ENCODE measurements around the gene COA3.
A peak's percentile ranks its signal among the peaks of the same experiment; 100 is the strongest.

The COA3 gene

DNA sequence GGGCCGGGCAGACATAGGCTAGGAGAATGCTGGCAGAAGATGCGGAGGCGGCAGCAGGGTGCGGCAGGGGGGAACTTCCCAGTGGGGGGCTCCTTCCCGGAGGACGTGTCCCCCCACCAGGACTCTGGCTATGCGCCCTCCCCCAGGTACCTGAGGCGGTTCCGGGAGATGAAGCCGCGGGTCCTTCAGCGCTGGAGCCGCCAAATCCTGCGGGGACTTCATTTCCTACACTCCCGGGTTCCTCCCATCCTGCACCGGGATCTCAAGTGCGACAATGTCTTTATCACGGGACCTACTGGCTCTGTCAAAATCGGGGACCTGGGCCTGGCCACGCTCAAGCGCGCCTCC is 14.7 kb downstream of the COA3 start:
- no peak for TF ChIP-seq JUND (IDR thresholded peaks at IDR 0.05; ENCODE audit: low read depth)

DNA sequence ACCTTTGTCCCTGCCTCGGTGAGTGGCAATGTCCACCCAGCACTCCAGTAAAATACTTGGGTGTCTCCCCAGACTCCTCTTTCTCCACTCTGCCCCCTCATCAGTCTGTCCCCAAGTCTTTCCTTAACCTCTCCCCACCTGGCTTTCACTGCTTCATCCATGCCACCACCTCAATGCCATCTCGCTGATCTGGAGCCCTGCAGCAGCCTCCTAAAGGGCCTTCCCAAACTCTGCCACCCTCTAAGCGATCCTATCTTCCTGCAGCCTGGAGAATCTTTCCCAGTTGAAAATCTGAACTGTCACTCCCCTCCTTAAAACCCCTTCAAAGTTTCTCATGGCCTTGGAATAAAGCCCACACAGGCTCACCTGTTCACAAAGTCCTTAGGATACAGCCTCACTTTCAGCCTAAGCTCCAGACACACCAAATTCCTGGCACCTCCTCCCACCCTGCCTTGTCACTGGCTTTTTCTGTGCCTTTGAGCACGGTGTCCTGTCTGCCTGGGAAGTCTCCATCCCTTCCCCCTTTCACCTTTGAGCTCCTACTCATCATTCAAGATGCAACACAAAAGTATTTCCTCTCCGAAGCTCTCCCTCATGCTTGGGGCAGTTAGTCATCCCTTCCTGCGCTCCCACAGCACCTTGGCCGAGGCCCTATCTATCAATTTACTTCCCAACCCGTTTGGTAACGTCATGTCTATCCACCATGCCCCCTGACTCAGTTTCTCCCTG is 15.3 kb downstream of the COA3 start:
- TF ChIP-seq JUND (IDR thresholded peaks at IDR 0.05; ENCODE audit: low read depth) = no peak
- no peak for DNase-seq (ENCODE audit: low read depth in 1 of 2, low spot score in 1 of 2)
- in situ Hi-C loops (cut with HindIII; ENCODE audit: low pct_unique_long_range_greater_than_20kb, low sequenced_read_pairs) = no loop called here

More for the DNA sequence above, 14.7 kb downstream of the COA3 start:
- in situ Hi-C loops (cut with HindIII; ENCODE audit: low pct_unique_long_range_greater_than_20kb, low sequenced_read_pairs) = no loop called here
- DNase-seq (ENCODE audit: low read depth in 1 of 2, low spot score in 1 of 2) = no peak

DNA sequence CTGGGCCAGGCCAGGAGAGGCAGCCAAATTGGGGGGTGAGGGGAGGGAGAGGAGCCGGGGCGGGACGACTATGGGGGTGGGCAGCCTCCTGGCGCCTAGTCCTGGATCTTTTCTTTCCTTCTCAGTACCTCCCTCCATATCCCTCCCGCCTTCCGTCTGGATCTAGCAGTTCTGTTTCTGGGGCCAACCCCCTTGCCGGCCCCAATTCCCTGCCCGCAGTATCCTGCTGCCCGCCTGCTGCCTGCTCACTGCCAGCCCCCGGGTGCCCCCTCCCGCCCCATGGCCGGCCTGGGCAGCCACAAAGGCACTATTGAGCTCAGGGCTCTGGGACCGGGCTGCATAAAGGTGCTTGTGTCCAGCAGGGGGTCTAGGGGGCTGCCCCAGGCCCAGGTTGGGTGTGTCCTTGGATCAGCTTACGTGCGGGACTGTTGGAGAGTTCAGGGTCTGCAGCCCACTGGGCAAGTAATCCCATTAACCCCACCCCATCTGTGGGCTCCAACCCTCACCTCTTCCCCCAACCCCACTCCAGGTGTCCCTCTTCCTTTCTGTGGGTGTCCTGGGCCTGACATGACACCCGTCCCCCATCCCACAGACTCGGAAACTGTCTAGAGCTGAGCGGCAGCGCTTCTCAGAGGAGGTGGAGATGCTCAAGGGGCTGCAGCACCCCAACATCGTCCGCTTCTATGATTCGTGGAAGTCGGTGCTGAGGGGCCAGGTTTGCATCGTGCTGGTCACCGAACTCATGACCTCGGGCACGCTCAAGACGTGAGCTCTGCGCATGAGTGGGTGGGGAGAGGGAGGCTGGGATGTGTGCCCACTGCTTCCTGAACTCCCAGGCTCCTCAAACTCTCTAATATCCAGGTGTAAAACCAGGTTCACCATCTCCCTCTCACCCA is 16.1 kb downstream of the COA3 start:
- TF ChIP-seq JUND (IDR thresholded peaks at IDR 0.05; ENCODE audit: low read depth) = no peak
- no peak for DNase-seq (ENCODE audit: low read depth in 1 of 2, low spot score in 1 of 2)
- in situ Hi-C loops (cut with HindIII; ENCODE audit: low pct_unique_long_range_greater_than_20kb, low sequenced_read_pairs) = no loop called here

DNA sequence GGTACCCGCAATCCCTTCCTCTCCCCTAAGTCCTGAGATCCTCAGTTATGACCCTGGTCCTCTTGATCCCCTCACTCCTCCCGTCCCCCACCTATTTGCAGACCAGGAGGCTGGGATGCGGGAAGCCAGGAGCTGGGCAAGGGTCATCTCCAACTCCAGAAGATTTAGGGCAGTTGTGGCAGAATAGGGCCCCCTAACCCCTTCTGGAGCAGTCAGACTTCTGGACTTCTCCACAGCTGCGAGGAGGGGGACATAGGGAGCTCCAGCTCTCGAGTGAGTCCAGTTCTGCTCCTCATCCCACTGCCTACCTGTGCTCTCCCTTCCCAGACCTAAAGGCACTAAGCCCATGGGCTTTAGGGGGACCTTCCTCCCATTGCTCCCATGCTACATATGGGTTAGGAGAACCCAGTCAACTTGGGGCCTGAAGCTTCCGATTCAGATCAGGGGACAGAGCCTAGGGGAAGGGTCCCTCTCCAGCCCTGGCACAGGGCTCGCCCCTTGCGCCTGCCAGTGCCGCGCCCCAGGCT is 16.8 kb downstream of the COA3 start:
- TF ChIP-seq JUND (IDR thresholded peaks at IDR 0.05; ENCODE audit: low read depth) = no peak
- no peak for DNase-seq (ENCODE audit: low read depth in 1 of 2, low spot score in 1 of 2)
- in situ Hi-C loops (cut with HindIII; ENCODE audit: low pct_unique_long_range_greater_than_20kb, low sequenced_read_pairs) = no loop called here

DNA sequence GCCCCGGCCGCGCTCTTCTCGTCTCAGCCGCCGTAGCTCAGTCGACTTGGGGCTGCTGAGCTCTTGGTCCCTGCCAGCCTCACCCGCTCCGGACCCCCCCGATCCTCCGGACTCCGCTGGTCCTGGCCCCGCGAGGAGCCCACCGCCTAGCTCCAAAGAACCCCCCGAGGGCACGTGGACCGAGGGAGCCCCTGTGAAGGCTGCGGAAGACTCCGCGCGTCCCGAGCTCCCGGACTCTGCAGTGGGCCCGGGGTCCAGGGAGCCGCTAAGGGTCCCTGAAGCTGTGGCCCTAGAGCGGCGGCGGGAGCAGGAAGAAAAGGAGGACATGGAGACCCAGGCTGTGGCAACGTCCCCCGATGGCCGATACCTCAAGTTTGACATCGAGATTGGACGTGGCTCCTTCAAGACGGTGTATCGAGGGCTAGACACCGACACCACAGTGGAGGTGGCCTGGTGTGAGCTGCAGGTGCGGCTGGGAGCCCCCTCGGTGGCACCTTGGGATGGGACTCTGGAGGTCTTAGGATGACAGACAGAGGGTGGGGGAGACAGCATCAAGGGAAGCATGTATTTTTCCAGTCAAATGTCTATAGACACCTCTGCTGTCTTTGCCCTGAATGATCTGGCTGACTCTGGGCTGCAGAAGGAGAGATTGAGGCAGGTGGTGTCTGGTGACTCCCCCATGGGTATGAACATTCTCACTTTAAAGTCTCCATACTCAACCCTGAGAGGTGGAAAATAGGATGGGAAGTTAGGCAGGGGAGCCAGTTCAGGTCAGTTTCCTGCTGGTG is 17.5 kb downstream of the COA3 start:
- DNase-seq (ENCODE audit: low read depth in 1 of 2, low spot score in 1 of 2) = no peak
- no peak for TF ChIP-seq JUND (IDR thresholded peaks at IDR 0.05; ENCODE audit: low read depth)
- in situ Hi-C loops (cut with HindIII; ENCODE audit: low pct_unique_long_range_greater_than_20kb, low sequenced_read_pairs) = no loop called here

DNA sequence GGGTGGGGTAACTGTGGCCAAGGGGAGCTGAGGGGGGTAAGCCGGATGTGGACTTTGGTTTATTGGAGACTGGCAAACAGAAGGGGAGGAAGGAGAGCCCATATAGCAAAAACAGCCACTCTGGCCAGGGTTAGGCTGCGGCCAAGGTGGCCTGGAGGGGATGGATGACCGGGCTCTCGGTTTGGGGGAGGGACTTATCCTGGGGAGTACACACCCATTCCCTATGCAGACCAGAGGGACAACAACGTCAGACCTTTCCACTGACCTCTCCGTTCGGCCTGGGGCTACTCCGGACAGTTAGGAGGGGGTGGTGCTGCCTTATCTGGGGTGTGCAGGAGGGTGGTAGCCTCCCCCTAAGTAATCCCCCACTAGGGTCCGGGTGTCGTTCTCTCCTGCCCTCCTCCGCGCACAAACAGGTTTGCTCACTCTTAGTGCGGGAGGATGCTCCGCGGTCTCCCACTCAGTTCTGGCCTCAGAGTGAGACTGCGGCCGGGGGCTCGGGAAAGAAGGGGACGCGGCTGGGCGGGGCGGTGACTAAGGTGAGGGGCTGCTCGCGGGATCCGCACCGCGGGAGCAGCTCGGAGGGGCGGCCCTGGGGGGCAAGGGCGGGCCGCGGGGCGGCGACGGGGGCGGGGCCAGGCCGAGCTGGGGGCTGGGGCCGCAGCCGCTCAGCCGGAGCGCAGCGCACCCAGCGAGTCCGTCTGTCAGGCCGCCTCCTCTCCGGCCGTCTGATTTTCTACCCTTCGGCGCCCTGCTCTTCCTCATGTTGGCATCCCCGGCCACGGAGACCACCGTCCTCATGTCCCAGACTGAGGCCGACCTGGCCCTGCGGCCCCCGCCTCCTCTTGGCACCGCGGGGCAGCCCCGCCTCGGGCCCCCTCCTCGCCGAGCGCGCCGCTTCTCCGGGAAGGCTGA is 18.3 kb downstream of the COA3 start, which contains the start of gene WNK4:
TSS of gene WNK4 (plus strand) at position 675 of the 915 bp plus-strand sequence. CDS start at position 764, 89 bp downstream.
- TF ChIP-seq JUND (IDR thresholded peaks at IDR 0.05; ENCODE audit: low read depth) = no peak
- in situ Hi-C loops (cut with HindIII; ENCODE audit: low pct_unique_long_range_greater_than_20kb, low sequenced_read_pairs) = no loop called here
- peak in 1 of 2 experiments; percentile 60 for DNase-seq (ENCODE audit: low read depth in 1 of 2, low spot score in 1 of 2)

DNA sequence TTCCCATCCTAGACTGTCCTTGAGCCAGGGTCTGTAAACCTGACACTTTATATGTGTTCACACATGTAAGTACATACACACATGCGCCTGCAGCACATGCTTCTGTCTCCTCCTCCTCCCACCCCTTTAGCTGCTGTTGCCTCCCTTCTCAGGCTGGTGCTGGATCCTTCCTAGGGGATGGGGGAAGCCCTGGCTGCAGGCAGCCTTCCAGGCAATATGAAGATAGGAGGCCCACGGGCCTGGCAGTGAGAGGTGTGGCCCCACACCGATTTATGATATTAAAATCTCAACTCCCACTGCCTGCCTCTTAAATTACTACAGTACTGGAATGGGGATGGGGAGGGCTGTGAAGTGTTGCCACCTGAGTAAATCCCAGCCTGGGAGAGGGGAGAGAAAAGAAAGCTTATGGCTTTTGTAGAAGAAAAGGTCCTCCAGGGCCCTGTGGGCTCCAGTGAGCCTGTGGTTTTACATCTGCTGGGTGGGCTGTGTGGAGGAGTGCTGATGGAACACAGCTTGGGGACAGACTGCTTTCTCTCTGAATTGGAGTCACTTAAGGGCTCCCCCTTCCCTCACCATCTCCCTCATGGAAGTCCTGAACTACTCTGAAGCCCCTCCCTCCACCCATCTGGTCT is 19.1 kb downstream of the COA3 start:
- in situ Hi-C loops (cut with HindIII; ENCODE audit: low pct_unique_long_range_greater_than_20kb, low sequenced_read_pairs) = no loop called here
- DNase-seq (ENCODE audit: low read depth in 1 of 2, low spot score in 1 of 2) = no peak
- TF ChIP-seq JUND (IDR thresholded peaks at IDR 0.05; ENCODE audit: low read depth) = no peak

DNA sequence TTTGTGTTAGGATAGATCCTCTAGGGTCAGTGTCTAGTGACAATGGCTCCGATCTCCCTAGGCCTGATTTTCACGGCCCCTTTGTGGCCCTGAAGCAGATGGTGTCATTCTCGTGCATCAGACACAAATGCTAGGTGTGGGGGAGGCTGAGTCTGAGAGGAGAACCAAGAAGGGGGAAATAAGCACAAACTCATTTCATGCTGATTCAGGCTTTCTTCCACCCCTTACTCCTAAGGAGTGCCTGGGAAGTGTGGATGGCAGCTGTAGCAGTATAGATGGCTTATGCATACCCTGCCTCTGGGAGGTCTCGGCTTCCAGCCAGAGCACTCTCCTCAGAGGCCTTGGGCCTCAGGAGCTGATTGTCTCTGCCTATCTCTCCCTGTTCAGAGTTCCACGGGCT is 19.9 kb downstream of the COA3 start:
- in situ Hi-C loops (cut with HindIII; ENCODE audit: low pct_unique_long_range_greater_than_20kb, low sequenced_read_pairs) = no loop called here
- TF ChIP-seq JUND (IDR thresholded peaks at IDR 0.05; ENCODE audit: low read depth) = no peak
- DNase-seq (ENCODE audit: low read depth in 1 of 2, low spot score in 1 of 2) = no peak

DNA sequence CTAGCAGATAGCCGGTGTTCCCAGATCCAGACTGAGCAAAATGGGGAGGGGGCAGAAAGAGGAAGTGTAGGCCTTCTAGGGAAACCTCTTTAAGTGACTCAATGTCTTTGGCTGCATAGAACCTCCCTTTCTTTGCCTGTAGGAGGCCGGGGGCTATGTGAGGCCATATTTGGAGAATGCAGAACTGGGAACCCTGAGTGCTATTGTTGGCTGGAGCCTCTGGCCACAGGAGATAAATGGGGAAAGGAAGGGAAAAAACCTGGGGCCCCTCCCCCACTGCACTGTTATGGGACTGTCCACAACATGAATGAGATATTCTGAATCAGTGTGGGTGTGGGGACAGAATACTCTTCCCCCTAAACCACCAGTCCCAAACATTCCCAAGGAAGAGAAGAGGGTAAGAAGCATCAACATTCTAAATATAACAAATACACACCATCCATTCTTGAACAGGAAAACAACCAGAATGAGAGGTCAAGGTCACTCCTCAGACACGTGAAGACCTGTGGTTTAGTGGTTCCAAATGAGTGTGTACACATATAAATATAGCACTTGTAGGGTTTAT is 22.9 kb downstream of the COA3 start:
- no peak for DNase-seq (ENCODE audit: low read depth in 1 of 2, low spot score in 1 of 2)
- TF ChIP-seq JUND (IDR thresholded peaks at IDR 0.05; ENCODE audit: low read depth) = no peak
- in situ Hi-C loops (cut with HindIII; ENCODE audit: low pct_unique_long_range_greater_than_20kb, low sequenced_read_pairs) = no loop called here

DNA sequence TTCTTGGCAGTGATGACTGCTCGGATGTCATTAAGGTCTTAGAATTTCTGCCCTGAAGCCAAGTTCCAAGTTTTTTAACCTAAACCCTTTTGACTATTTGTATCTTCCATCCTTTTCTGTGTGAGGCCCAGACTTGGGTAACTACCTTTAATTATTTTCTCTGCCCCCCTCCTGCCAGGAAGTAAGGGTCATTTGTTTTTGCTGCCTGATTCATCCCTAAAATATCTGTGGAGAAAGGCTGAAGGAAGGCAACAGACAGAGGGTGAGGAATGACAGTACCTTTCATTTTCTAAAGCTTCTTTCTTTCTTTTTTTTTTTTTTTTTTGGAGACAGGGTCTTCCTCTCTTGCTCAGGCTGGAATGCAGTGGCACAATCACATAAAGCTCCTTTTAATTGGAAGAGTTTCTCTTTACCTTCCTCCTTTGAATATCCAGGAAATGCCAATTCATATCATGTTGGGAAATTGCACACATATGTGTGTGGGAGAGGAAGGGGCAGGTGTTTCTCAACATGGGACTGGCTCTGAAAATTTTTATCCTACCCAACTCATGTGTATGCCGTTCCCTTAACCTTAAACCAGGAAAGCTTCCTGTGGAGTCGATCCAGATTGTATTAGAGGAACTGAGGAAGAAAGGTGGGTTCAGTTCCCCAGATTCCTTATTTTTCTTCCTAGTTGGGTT is 24.3 kb downstream of the COA3 start:
- TF ChIP-seq JUND (IDR thresholded peaks at IDR 0.05; ENCODE audit: low read depth) = no peak
- in situ Hi-C loops (cut with HindIII; ENCODE audit: low pct_unique_long_range_greater_than_20kb, low sequenced_read_pairs) = no loop called here
- no peak for DNase-seq (ENCODE audit: low read depth in 1 of 2, low spot score in 1 of 2)
